K562 (cell line): ENCODE results near the gene UBE2QL1. TPM values are rescaled to one million over a fixed set of nuclear protein-coding genes. Genes with fewer than 3 reads are reported as not detected.

ENCODE experiments used
- ATAC-seq: fragments of 200-7000 bp; cut with Tn5 transposase; 3 replicates; pipeline ENCODE4 v1.9.1; 2020; ENCODE audit warnings: moderate library complexity
- BruUV-seq: library from RNA; stranded (reverse); fragments of 400-500 nt; replicated peaks from 2 replicates; lab custom pipeline; 2021; lab: Mats Ljungman, UMichigan
- CTCF ChIA-PET: fragments of 300-600 bp; formaldehyde crosslinking; extraction: SDS; loops from one replicate; lab custom pipeline; 2021; ENCODE audit warnings: low intra/inter-chr PET ratio; lab: Yijun Ruan, JAX
- POLR2A ChIA-PET: fragments of 300-600, 350-650 bp; sonication (Branson Sonifier 250); formaldehyde crosslinking; extraction: SDS; loops from one replicate; lab custom pipeline; 2021; ENCODE audit warnings: antibody characterized with exemption, inconsistent platforms; lab: Yijun Ruan, JAX
- DNase-seq, 4 experiments: peaks; one replicate each; pipeline versions ENCODE4 v3.0.0 to v3.0.0-alpha.2; 2011 to 2018; ENCODE audit warnings: low spot score in 3 of 4, mixed read lengths in 3 of 4; ENCODE audit errors: extremely low read depth in 1 of 4
- FAIRE-seq: peaks from 2 replicates; lab custom pipeline; 2011; peaks lifted over from hg19 to GRCh38; lab: Jason Lieb, UNC
- H2AFZ ChIP-seq: 2 replicates; pipeline ENCODE4 v1.6.0; 2011; ENCODE audit warnings: low read depth, low read length, control low read depth, inconsistent platforms
- H3K27ac ChIP-seq: fragments of 200-600 bp; 3 replicates; pipeline ENCODE4 v1.8.0; 2011; ENCODE audit warnings: low read depth, mild to moderate bottlenecking, control low read depth, inconsistent platforms, low read length, moderate library complexity, mixed read lengths; ENCODE audit errors: extremely low read depth
- H3K27me3 ChIP-seq, 2 experiments: fragments of 300-600 bp in 1 of 2; 2 replicates in 1 of 2; 3 replicates in 1 of 2; pipeline versions ENCODE4 v1.6.0 to v1.8.0; 2011; ENCODE audit warnings: inconsistent platforms in 2 of 2, low read length in 2 of 2, mild to moderate bottlenecking in 1 of 2, mixed read lengths in 1 of 2, moderate library complexity in 1 of 2; ENCODE audit not compliant: control insufficient read depth in 2 of 2, insufficient read depth in 2 of 2
- H3K36me3 ChIP-seq: fragments of 300-600 bp; 3 replicates; pipeline ENCODE4 v1.8.0; 2011; ENCODE audit warnings: mild to moderate bottlenecking, low read length, inconsistent platforms; ENCODE audit not compliant: control insufficient read depth, insufficient read depth
- H3K4me1 ChIP-seq, 2 experiments: fragments of 200-600 bp in 1 of 2; replicated peaks in 1 of 2; 2 replicates in 1 of 2; 3 replicates in 1 of 2; pipeline versions ENCODE4 v1.5.1 to v1.8.0; 2011; ENCODE audit warnings: inconsistent platforms in 2 of 2, low read length in 2 of 2, mild to moderate bottlenecking in 1 of 2, mixed read lengths in 1 of 2, moderate library complexity in 1 of 2; ENCODE audit not compliant: control insufficient read depth in 2 of 2, insufficient read depth in 2 of 2
- H3K4me2 ChIP-seq: 2 replicates; pipeline ENCODE4 v1.6.1; 2011; ENCODE audit warnings: low read length, control low read depth, inconsistent platforms, mixed read lengths; ENCODE audit not compliant: insufficient read depth
- H3K4me3 ChIP-seq: fragments of 200-600 bp; sonication (generic), shearing (Covaris generic); 2 replicates; pipeline ENCODE4 v1.5.1; 2016; ENCODE audit warnings: control low read depth, inconsistent platforms
- H3K79me2 ChIP-seq: fragments of 200-600 bp; 3 replicates; pipeline ENCODE4 v1.8.0; 2011; ENCODE audit warnings: low read length, inconsistent platforms; ENCODE audit not compliant: control insufficient read depth, insufficient read depth
- H3K9ac ChIP-seq, 2 experiments: 2 replicates each; pipeline versions ENCODE4 v1.6.0 to v1.6.1; 2011; ENCODE audit warnings: low read depth in 2 of 2, low read length in 2 of 2, control low read depth in 1 of 2, inconsistent platforms in 1 of 2, mild to moderate bottlenecking in 1 of 2, mixed read lengths in 1 of 2; ENCODE audit not compliant: insufficient read depth in 1 of 2
- H3K9me1 ChIP-seq: one replicate; pipeline ENCODE4 v1.6.0; 2011; ENCODE audit warnings: inconsistent platforms, mild to moderate bottlenecking, low read length, moderate library complexity; ENCODE audit not compliant: control insufficient read depth, insufficient read depth
- H3K9me3 ChIP-seq: replicated peaks from 2 replicates; pipeline ENCODE4 v1.5.1; 2011; ENCODE audit warnings: low read depth, low read length, inconsistent platforms; ENCODE audit not compliant: control insufficient read depth, insufficient read depth
- H4K20me1 ChIP-seq: replicated peaks from 2 replicates; pipeline ENCODE4 v1.6.1; 2011; ENCODE audit warnings: low read length, inconsistent platforms, mixed read lengths; ENCODE audit not compliant: control insufficient read depth, insufficient read depth
- BRD9 ChIP-seq: fragments of 450-650 bp; IDR thresholded peaks from 2 replicates; pipeline ENCODE4 v1.6.1; 2018; ENCODE audit warnings: low read depth; ENCODE audit not compliant: partially characterized antibody
- CBX3 ChIP-seq, 2 experiments: IDR thresholded peaks; 1 replicate in 1 of 2; 2 replicates in 1 of 2; pipeline ENCODE4 v1.6.1; 2012; ENCODE audit warnings: inconsistent platforms in 2 of 2, low read length in 2 of 2, borderline replicate concordance in 1 of 2, control low read depth in 1 of 2
- EGR1 ChIP-seq: fragments of 450-650 bp; conservative IDR thresholded peaks from 2 replicates; pipeline ENCODE4 v1.6.1; 2017; ENCODE audit warnings: mild to moderate bottlenecking
- FOXK1 ChIP-seq: sonication (generic); formaldehyde crosslinking; IDR thresholded peaks from 2 replicates; pipeline ENCODE4 v1.8.0; 2022; ENCODE audit warnings: missing genetic modification reagents, mild to moderate bottlenecking, borderline replicate concordance
- GTF3C2 ChIP-seq: IDR thresholded peaks from 3 replicates; pipeline ENCODE4 v1.6.1; 2011; ENCODE audit warnings: borderline replicate concordance, mild to moderate bottlenecking, moderate library complexity; ENCODE audit not compliant: insufficient read length; ENCODE audit errors: extremely low read depth
- HMG20B ChIP-seq: fragments of 250-450 bp; sonication (Bioruptor Pico); IDR thresholded peaks from 2 replicates; pipeline ENCODE4 v1.5.0; 2021; ENCODE audit warnings: mild to moderate bottlenecking
- HMGN3 ChIP-seq: IDR thresholded peaks from 2 replicates; pipeline ENCODE4 v1.6.1; 2011; ENCODE audit warnings: borderline replicate concordance, low read depth, mild to moderate bottlenecking, mixed read lengths, low read length; ENCODE audit not compliant: insufficient read length; ENCODE audit errors: extremely low read depth
- MCM2 ChIP-seq: fragments of 450-650 bp; IDR thresholded peaks from 2 replicates; pipeline ENCODE4 v1.6.1; 2017; ENCODE audit warnings: low read depth, mild to moderate bottlenecking
- NCOA6 ChIP-seq: fragments of 450-650 bp; IDR thresholded peaks from 2 replicates; pipeline ENCODE4 v1.6.1; 2017; ENCODE audit warnings: mild to moderate bottlenecking
- POLR3A ChIP-seq: IDR thresholded peaks from 2 replicates; pipeline ENCODE4 v1.6.1; 2011; ENCODE audit warnings: borderline replicate concordance, mild to moderate bottlenecking, moderate library complexity; ENCODE audit not compliant: insufficient read length, insufficient read depth; ENCODE audit errors: extremely low read depth
- SMARCA4 ChIP-seq: fragments of 450-650 bp; IDR thresholded peaks from 2 replicates; pipeline ENCODE4 v1.6.1; 2016
- TARDBP ChIP-seq: fragments of 450-650 bp; IDR thresholded peaks from 2 replicates; pipeline ENCODE4 v1.6.1; 2016
- ZBTB1 ChIP-seq: sonication (generic); formaldehyde crosslinking; IDR thresholded peaks from 2 replicates; pipeline ENCODE4 v1.8.1; 2023; ENCODE audit warnings: missing genetic modification reagents, low read depth, mild to moderate bottlenecking, borderline replicate concordance
- ZBTB43 ChIP-seq: sonication (generic); formaldehyde crosslinking; IDR thresholded peaks from 2 replicates; pipeline ENCODE4 v1.8.0; 2023; ENCODE audit warnings: mild to moderate bottlenecking, missing genetic modification reagents
- ZNF197 ChIP-seq: fragments of 200-800 bp; sonication (Bioruptor generic); IDR thresholded peaks from 2 replicates; pipeline ENCODE4 v1.6.1; 2016; ENCODE audit warnings: low read depth, missing genetic modification characterization, missing compliant biosample characterization
- whole genome bisulfite sequencing: fragments of 100-300 bp; shearing (Covaris generic); methylation state at CpG from one replicate; pipeline ENCODE4 v1.1.6; 2016; ENCODE audit warnings: low coverage, mixed read lengths; ENCODE audit not compliant: insufficient coverage; ENCODE audit errors: missing lambda C conversion rate; 5-methylcytosine and 5-hydroxymethylcytosine counted together
- in situ Hi-C: fragments of 300-500 bp; cut with MboI; formaldehyde crosslinking; loops from 4 replicates; pipeline ENCODE4 v1.15.0; 2018; ENCODE audit warnings: inconsistent platforms, mixed read lengths
- intact Hi-C: fragments of 100-400 bp; cut with micrococcal nuclease; formaldehyde crosslinking; loops from 2 replicates; pipeline ENCODE4 v1.14.2; 2022
- polyA plus RNA-seq, 8 experiments: library from polyadenylated mRNA; depleted of rRNA in 4 of 8; stranded (reverse) in 5 of 8; unstranded in 3 of 8; fragments of >200 nt; fragmentation: Nextera tagmentation in 2 of 8; fragmentation: Illumina TruSeq in 1 of 8; extraction: Ambion mirVana in 2 of 8; extraction: Trizol in 1 of 8; gene quantifications; 2 replicates each; pipeline versions ENCODE4 v1.2.1 to v1.2.3, GENCODE V29; 2011 to 2014; ENCODE audit warnings: inconsistent platforms in 1 of 8, missing spikeins in 1 of 8
- total RNA-seq, 7 experiments: library from RNA; depleted of rRNA in 6 of 7; stranded (reverse); fragments of >200 nt in 6 of 7; fragmentation: Illumina TruSeq in 2 of 7; extraction: Trizol in 2 of 7; gene quantifications; 2 replicates each; pipeline versions ENCODE4 v1.2.1 to v1.2.3, GENCODE V29; 2011 to 2021; ENCODE audit warnings: low replicate concordance in 1 of 7

UBE2QL1 gene
- total and polyA plus RNA-seq, 9 of the 15 experiments (the other 6 are each of a cell fraction or from before 2014, with no cell fraction given): not detected

GRCh38 chr5:6452622-6453504, 4.2 kb downstream of the UBE2QL1 start:
- no TSS peak for BruUV-seq
- in situ Hi-C loops: no loop called here
- FAIRE-seq: no peak
- WGBS: under 1% methylated on average over 10 of the region's 10 CpGs
- Histone ChIP-seq H3K27ac (no peak overlapping the region), H3K4me3 (no peak overlapping the region), H3K36me3 (no peaks in the 10 kb centered on the region), H3K9me3 (0 out of 2 replicates have a peak, but pooled peaks cover 3% of the 10 kb centered on the region), H3K27me3 (peaks cover 27 to 68% of the 10 kb centered on the region in 2 experiments), H3K4me2 (no peak overlapping the region), H3K9ac (no peak overlapping the region), H3K4me1 (peaks cover 0 to 5% of the 10 kb centered on the region in 2 experiments; a peak in 1 of 5 replicates), H2AFZ (no peak overlapping the region), H4K20me1 (no peaks in the 10 kb centered on the region), H3K9me1 (no peaks in the 10 kb centered on the region), H3K79me2 (no peaks in the 10 kb centered on the region)
- ATAC-seq: no peak
- ChIA-PET POLR2A (no interaction called here), CTCF (no interaction called here)
- intact Hi-C loops: no loop called here
- DNase-seq: no peak
- TF ChIP-seq POLR3A (no peak), MCM2 (no peak), HMGN3 (no peak), FOXK1 (CRISPR knock-in tag) (no peak), BRD9 (no peak), TARDBP (no peak), GTF3C2 (no peak), NCOA6 (no peak), EGR1 (no peak), ZBTB1 (CRISPR knock-in tag) (no peak), ZBTB43 (CRISPR knock-in tag) (no peak), HMG20B (CRISPR knock-in tag) (no peak), SMARCA4 (no peak), ZNF197 (CRISPR knock-in tag) (no peak), CBX3 (IDR thresholded peaks at IDR 0.05; ENCODE audit: borderline replicate concordance in 1 of 2, low read length in 2 of 2) (no peak)
